ENCODE data around the gene SRSF10.

The SRSF10 gene

DNA sequence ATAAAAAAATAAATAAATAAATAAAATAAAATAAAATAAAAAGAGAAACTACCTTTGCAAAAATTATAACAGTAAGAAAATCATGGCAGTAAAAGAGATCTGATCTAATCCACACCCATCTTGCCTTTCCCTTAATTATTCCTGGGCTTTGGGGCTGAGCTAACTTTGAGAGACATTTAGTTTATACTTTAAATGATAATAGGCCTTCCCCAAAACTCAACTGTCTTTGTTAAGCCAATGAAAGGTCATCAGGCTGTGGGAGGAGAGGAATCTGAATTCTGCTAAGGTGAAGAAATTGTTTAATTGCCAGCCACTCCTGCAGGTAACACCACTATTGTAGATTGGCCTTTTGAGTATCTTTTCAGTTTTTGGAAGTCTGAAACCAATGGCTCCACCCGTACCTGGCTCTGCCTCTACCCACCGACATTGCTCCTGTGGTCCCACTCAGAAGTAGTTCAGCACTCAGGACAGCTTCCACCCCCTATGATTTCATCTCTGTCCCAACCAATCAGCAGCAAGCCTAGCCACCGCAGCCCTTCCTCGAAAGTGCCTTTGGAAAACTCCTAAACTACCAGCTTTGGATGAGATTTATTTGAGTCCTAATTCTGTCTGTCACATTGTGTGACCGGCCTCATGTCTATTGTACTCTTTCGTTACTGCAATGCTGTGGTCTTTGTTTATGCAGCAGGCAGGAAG lies 43.5 kb downstream of the SRSF10 start:
- Histone ChIP-seq H3K4me2 (ENCODE audit: low read length) (no peak overlapping the region), H3K79me2 (ENCODE audit: insufficient read depth, low read length) (no peaks in the 10 kb centered on the region), H3F3A (ENCODE audit: insufficient read depth, low read length) (no peaks in the 10 kb centered on the region), H3K36me3 (ENCODE audit: insufficient read depth, low read length) (no peaks in the 10 kb centered on the region), H3K9me2 (ENCODE audit: low read depth, low read length) (no peaks in the 10 kb centered on the region), H2AFZ (ENCODE audit: low read length) (no peak overlapping the region), H4K20me1 (ENCODE audit: insufficient read depth, low read length) (no peaks in the 10 kb centered on the region), H3K27ac (ENCODE audit: low read depth, low read length, poor library complexity, severe bottlenecking) (no peak overlapping the region), H3K9me3 (ENCODE audit: low read length) (no peaks in the 10 kb centered on the region), H3K9ac (ENCODE audit: low read length) (no peak overlapping the region), H3K27me3 (ENCODE audit: insufficient read depth, low read length) (no peaks in the 10 kb centered on the region), H3K4me3 (ENCODE audit: low read depth, low read length, poor library complexity, severe bottlenecking) (no peak overlapping the region), H3K4me1 (ENCODE audit: insufficient read depth, low read length, severe bottlenecking) (peaks cover 2% of the 10 kb centered on the region)
- TF ChIP-seq EZH2 (IDR thresholded peaks at IDR 0.05; ENCODE audit: borderline replicate concordance, low read length): no peak
- TF ChIP-seq, protein P1, sequence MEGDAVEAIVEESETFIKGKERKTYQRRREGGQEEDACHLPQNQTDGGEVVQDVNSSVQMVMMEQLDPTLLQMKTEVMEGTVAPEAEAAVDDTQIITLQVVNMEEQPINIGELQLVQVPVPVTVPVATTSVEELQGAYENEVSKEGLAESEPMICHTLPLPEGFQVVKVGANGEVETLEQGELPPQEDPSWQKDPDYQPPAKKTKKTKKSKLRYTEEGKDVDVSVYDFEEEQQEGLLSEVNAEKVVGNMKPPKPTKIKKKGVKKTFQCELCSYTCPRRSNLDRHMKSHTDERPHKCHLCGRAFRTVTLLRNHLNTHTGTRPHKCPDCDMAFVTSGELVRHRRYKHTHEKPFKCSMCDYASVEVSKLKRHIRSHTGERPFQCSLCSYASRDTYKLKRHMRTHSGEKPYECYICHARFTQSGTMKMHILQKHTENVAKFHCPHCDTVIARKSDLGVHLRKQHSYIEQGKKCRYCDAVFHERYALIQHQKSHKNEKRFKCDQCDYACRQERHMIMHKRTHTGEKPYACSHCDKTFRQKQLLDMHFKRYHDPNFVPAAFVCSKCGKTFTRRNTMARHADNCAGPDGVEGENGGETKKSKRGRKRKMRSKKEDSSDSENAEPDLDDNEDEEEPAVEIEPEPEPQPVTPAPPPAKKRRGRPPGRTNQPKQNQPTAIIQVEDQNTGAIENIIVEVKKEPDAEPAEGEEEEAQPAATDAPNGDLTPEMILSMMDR (IDR thresholded peaks at IDR 0.05; ENCODE audit: low read length): no peak

DNA sequence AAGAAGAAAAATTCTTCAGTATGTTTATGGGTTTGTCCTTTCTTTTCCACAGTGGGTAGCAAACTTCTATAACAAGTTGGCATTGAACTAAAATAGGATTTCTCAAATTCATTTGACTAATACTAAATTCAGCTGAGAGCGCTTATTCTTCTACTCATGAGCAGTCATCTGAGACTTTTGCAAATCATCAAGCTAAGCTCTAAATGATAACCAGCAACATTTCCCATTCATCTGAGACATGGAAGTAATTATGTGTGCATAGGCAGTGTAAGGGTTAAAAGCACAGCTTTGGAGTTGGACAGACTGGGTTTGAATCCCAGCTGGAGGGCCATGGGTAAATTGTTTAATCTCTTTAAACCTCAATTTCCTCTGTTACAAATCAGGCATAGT lies 48.6 kb downstream of the SRSF10 start:
- no peak overlapping the region for H2AFZ ChIP-seq (ENCODE audit: low read length)

DNA sequence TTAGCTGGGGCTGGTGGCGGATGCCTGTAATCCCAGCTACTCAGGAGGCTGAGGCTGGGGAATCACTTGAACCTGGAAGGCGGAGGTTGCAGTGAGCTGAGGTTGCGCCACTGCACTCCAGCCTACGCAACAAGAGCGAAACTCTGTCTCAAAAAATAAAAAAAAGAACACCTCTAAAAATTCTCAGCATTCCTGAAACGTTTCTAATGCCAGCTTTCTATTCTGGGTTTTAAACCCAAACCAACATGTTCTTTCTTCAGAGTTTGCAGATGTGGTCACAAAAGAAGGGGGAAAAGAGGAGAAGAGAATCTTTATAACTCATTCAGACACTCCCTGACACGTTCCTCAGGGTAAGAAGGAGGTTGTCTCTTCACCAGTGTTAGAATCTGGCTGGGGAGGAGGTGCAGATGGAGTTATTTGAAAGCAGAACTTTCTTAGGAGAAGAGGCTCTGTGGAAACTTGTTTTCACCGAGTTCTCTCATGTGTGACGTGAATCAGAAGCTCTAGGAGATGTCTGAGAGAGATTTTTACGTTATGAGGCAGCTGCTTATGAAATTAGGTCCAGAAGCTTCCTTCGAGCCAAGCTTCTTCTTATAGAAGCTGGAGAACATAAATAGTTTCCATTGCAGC lies 49.2 kb downstream of the SRSF10 start:
- no peak overlapping the region for H3K27ac ChIP-seq (ENCODE audit: low read depth, low read length, poor library complexity, severe bottlenecking)
- H3K36me3 ChIP-seq (ENCODE audit: insufficient read depth, low read length): no peaks in the 10 kb centered on the region
- no peaks in the 10 kb centered on the region for H4K20me1 ChIP-seq (ENCODE audit: insufficient read depth, low read length)
- no peaks in the 10 kb centered on the region for H3K9me3 ChIP-seq (ENCODE audit: low read length)
- TF ChIP-seq, protein P1 (IDR thresholded peaks at IDR 0.05; ENCODE audit: low read length): no peak
- no peak for TF ChIP-seq EZH2 (IDR thresholded peaks at IDR 0.05; ENCODE audit: borderline replicate concordance, low read length)
- H3K9ac ChIP-seq (ENCODE audit: low read length): no peak overlapping the region
- H2AFZ ChIP-seq (ENCODE audit: low read length): no peak overlapping the region
- H3K4me1 ChIP-seq (ENCODE audit: insufficient read depth, low read length, severe bottlenecking): peaks cover 15% of the 10 kb centered on the region
- peaks cover 3% of the 10 kb centered on the region; the same call in 1 of the 2 replicates for H3K27me3 ChIP-seq (ENCODE audit: insufficient read depth, low read length)
- peak overlapping the region; percentile 18 for H3K4me2 ChIP-seq (ENCODE audit: low read length)
- H3F3A ChIP-seq (ENCODE audit: insufficient read depth, low read length): peaks cover 4% of the 10 kb centered on the region; the same call in 1 of the 2 replicates
- no peaks in the 10 kb centered on the region for H3K9me2 ChIP-seq (ENCODE audit: low read depth, low read length)
- H3K79me2 ChIP-seq (ENCODE audit: insufficient read depth, low read length): no peaks in the 10 kb centered on the region
- no peak overlapping the region for H3K4me3 ChIP-seq (ENCODE audit: low read depth, low read length, poor library complexity, severe bottlenecking)

More for the DNA sequence above, 48.6 kb downstream of the SRSF10 start:
- TF ChIP-seq, protein P1 (IDR thresholded peaks at IDR 0.05; ENCODE audit: low read length): no peak
- TF ChIP-seq EZH2 (IDR thresholded peaks at IDR 0.05; ENCODE audit: borderline replicate concordance, low read length): no peak
- Histone ChIP-seq H3K9ac (ENCODE audit: low read length) (no peak overlapping the region), H3K27me3 (ENCODE audit: insufficient read depth, low read length) (peaks cover 3% of the 10 kb centered on the region; the same call in 1 of the 2 replicates), H3K27ac (ENCODE audit: low read depth, low read length, poor library complexity, severe bottlenecking) (no peak overlapping the region), H3F3A (ENCODE audit: insufficient read depth, low read length) (peaks cover 4% of the 10 kb centered on the region; the same call in 1 of the 2 replicates), H3K4me2 (ENCODE audit: low read length) (peak overlapping the region; percentile 18), H3K36me3 (ENCODE audit: insufficient read depth, low read length) (no peaks in the 10 kb centered on the region), H3K9me3 (ENCODE audit: low read length) (no peaks in the 10 kb centered on the region), H3K4me3 (ENCODE audit: low read depth, low read length, poor library complexity, severe bottlenecking) (no peak overlapping the region), H4K20me1 (ENCODE audit: insufficient read depth, low read length) (no peaks in the 10 kb centered on the region), H3K79me2 (ENCODE audit: insufficient read depth, low read length) (no peaks in the 10 kb centered on the region), H3K9me2 (ENCODE audit: low read depth, low read length) (no peaks in the 10 kb centered on the region), H3K4me1 (ENCODE audit: insufficient read depth, low read length, severe bottlenecking) (peaks cover 15% of the 10 kb centered on the region)
